ENCODE data around the gene AMY1B. TPM values are rescaled to one million over a fixed set of nuclear protein-coding genes. Genes with fewer than 3 reads are reported as not detected.
"Not testable (repeated sequence)": the region's sequence is repeated elsewhere in the genome, so short reads cannot be mapped to it uniquely, and the experiment has no call there.

AMY1B gene
- polyA plus RNA-seq (not detected in 3 replicates), polyA minus RNA-seq (not detected in 3 replicates)
- not detected for polyA plus RNA-seq (2011; ENCODE audit: low read depth)
- not detected in 2 replicates for polyA plus RNA-seq (2011; cell fraction: cytosol; rRNA removed)
- polyA plus RNA-seq (2011; cell fraction: nucleus; rRNA removed), result not detected in 2 replicates
- not detected in 2 replicates for polyA plus RNA-seq (2012; ENCODE audit: low replicate concordance)
- not detected for polyA minus RNA-seq (2011; cell fraction: cytosol; rRNA and poly(A)+ RNA removed)
- polyA minus RNA-seq (2011; cell fraction: nucleus; rRNA and poly(A)+ RNA removed), result not detected in 2 replicates

DNA sequence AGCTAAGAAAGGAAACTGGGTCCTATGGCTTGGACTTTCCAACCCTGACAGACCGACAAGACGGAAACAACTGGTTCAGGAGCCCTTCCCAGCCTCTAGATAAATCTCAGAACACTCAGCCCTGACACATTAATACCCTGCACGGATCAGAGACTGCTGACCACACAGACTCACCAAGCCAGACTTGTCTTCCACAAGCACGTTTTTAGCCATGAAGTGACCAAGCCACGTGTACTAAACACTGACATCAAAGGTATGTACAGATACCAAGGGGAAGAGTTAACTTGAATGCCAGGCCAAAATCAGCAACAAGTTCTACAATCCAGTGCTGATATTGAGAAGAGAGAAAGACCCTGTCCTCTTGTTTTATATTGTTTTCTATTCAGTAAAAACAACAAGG is at the start of gene AMY1B:
Gene AMY1B (minus strand): TSS at position 101 of the 400 bp plus-strand sequence. CDS start 571 bp downstream, outside the sequence.
- DNase-seq (ENCODE audit: low read depth, low spot score); H4K20me1 ChIP-seq (ENCODE audit: control insufficient read depth, extremely low read depth, insufficient read depth, low read length); H3K36me3 ChIP-seq (ENCODE audit: control insufficient read depth in 2 of 2, extremely low read depth in 1 of 2, insufficient read depth in 2 of 2, low read length in 2 of 2); H2AFZ ChIP-seq (ENCODE audit: control insufficient read depth, low read length); dilution Hi-C loops (cut with MboI; ENCODE audit: extremely low pct_ligation_motif_present, low sequenced_read_pairs); H3K9ac ChIP-seq (ENCODE audit: control insufficient read depth, extremely low read depth, insufficient read depth, low read length); H3K79me2 ChIP-seq (ENCODE audit: control insufficient read depth, insufficient read depth, low read length); H3K27ac ChIP-seq (ENCODE audit: control insufficient read depth, insufficient read depth, low read length); H3K27me3 ChIP-seq (ENCODE audit: control insufficient read depth, extremely low read depth, insufficient read depth, low read length); H3K4me1 ChIP-seq (ENCODE audit: control insufficient read depth, extremely low read depth, insufficient read depth, low read length); H3K4me2 ChIP-seq (ENCODE audit: control insufficient read depth, extremely low read depth, insufficient read depth, low read depth, low read length); H3K9me3 ChIP-seq (ENCODE audit: control insufficient read depth, low read depth, low read length); H3K9me1 ChIP-seq (ENCODE audit: control insufficient read depth, extremely low read depth, insufficient read depth, low read length); FAIRE-seq; H3K4me3 ChIP-seq (ENCODE audit: control insufficient read depth in 2 of 3, extremely low read depth in 1 of 3, insufficient read depth in 2 of 3, low read depth in 1 of 3, low read length in 3 of 3): not testable (repeated sequence)

GRCh38 chr1:103745040-103745439 is 49.0 kb upstream of the AMY1B start:
- H3K27me3 ChIP-seq (ENCODE audit: control insufficient read depth, extremely low read depth, insufficient read depth, low read length); H3K4me3 ChIP-seq (ENCODE audit: control insufficient read depth in 2 of 3, extremely low read depth in 1 of 3, insufficient read depth in 2 of 3, low read depth in 1 of 3, low read length in 3 of 3); H3K9me3 ChIP-seq (ENCODE audit: control insufficient read depth, low read depth, low read length); H2AFZ ChIP-seq (ENCODE audit: control insufficient read depth, low read length); DNase-seq (ENCODE audit: low read depth, low spot score); H3K4me2 ChIP-seq (ENCODE audit: control insufficient read depth, extremely low read depth, insufficient read depth, low read depth, low read length); H3K9me1 ChIP-seq (ENCODE audit: control insufficient read depth, extremely low read depth, insufficient read depth, low read length); H3K36me3 ChIP-seq (ENCODE audit: control insufficient read depth in 2 of 2, extremely low read depth in 1 of 2, insufficient read depth in 2 of 2, low read length in 2 of 2); H3K79me2 ChIP-seq (ENCODE audit: control insufficient read depth, insufficient read depth, low read length); dilution Hi-C loops (cut with MboI; ENCODE audit: extremely low pct_ligation_motif_present, low sequenced_read_pairs); H3K4me1 ChIP-seq (ENCODE audit: control insufficient read depth, extremely low read depth, insufficient read depth, low read length); H3K27ac ChIP-seq (ENCODE audit: control insufficient read depth, insufficient read depth, low read length); H4K20me1 ChIP-seq (ENCODE audit: control insufficient read depth, extremely low read depth, insufficient read depth, low read length); FAIRE-seq; H3K9ac ChIP-seq (ENCODE audit: control insufficient read depth, extremely low read depth, insufficient read depth, low read length): not testable (repeated sequence)

DNA sequence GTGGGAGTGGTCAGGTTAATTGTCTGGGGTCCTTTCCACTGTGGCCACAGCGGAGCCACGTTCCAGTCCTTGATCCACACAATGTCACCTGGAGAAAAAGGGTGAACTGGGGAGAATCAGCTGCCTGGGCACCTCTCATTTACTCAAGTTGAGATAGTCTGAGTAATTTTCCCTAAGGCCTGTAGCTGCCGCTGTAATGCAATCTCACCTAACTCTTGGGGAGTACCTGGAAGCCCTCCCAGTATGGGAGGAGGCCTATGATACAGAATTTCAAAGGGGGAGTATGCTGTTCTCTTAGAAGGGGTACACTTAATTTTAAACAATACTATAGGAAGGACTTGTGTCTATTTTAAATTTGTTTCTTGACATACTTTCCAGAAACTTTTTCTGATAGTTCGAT is 48.4 kb upstream of the AMY1B start:
- dilution Hi-C loops (cut with MboI; ENCODE audit: extremely low pct_ligation_motif_present, low sequenced_read_pairs); FAIRE-seq; H3K9me1 ChIP-seq (ENCODE audit: control insufficient read depth, extremely low read depth, insufficient read depth, low read length); H3K4me3 ChIP-seq (ENCODE audit: control insufficient read depth in 2 of 3, extremely low read depth in 1 of 3, insufficient read depth in 2 of 3, low read depth in 1 of 3, low read length in 3 of 3); H3K27ac ChIP-seq (ENCODE audit: control insufficient read depth, insufficient read depth, low read length); H3K4me2 ChIP-seq (ENCODE audit: control insufficient read depth, extremely low read depth, insufficient read depth, low read depth, low read length); H3K9ac ChIP-seq (ENCODE audit: control insufficient read depth, extremely low read depth, insufficient read depth, low read length); DNase-seq (ENCODE audit: low read depth, low spot score); H4K20me1 ChIP-seq (ENCODE audit: control insufficient read depth, extremely low read depth, insufficient read depth, low read length); H3K4me1 ChIP-seq (ENCODE audit: control insufficient read depth, extremely low read depth, insufficient read depth, low read length); H3K79me2 ChIP-seq (ENCODE audit: control insufficient read depth, insufficient read depth, low read length); H3K27me3 ChIP-seq (ENCODE audit: control insufficient read depth, extremely low read depth, insufficient read depth, low read length); H3K36me3 ChIP-seq (ENCODE audit: control insufficient read depth in 2 of 2, extremely low read depth in 1 of 2, insufficient read depth in 2 of 2, low read length in 2 of 2); H3K9me3 ChIP-seq (ENCODE audit: control insufficient read depth, low read depth, low read length); H2AFZ ChIP-seq (ENCODE audit: control insufficient read depth, low read length): not testable (repeated sequence)

DNA sequence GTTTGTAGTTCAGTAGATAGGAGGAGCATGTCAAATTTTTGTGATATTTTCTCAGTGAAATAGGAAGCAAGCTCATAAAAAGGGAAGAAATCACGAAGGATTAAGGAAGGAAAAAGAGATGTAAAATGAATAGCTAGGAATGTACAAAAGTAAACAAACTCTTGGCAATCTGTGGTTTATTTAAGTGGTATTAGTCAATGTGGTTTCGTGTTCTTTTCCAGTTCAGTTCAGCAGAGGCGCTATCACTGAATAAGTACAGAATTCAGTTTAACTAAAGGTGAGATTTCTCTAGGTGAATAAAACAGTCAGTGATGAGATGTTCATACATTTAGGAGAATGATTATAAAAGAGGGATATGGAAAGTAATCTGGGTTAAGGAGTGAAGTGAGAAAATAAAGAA is 42.0 kb upstream of the AMY1B start:
- FAIRE-seq; H3K9me1 ChIP-seq (ENCODE audit: control insufficient read depth, extremely low read depth, insufficient read depth, low read length): not testable (repeated sequence)

DNA sequence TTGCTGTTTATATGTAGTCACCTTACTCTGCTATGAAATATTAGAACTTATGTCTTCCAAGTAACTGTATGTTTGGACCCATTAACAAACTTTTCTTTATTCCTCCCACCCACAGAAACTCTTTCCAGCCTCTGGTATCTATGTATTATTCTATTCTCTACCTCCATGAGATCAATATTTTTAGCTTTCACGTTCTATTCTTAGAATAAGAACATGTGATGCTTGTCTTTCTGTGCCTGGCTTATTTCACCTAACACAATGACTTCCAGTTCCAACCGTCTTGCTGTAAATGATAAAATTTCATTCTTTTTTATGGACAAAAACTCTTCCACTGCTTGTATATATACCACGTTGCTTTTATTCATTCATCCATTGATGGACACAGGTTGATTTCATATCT is 39.3 kb upstream of the AMY1B start:
- H3K4me2 ChIP-seq (ENCODE audit: control insufficient read depth, extremely low read depth, insufficient read depth, low read depth, low read length); H3K27ac ChIP-seq (ENCODE audit: control insufficient read depth, insufficient read depth, low read length); H3K4me1 ChIP-seq (ENCODE audit: control insufficient read depth, extremely low read depth, insufficient read depth, low read length); H2AFZ ChIP-seq (ENCODE audit: control insufficient read depth, low read length); H3K27me3 ChIP-seq (ENCODE audit: control insufficient read depth, extremely low read depth, insufficient read depth, low read length); H3K9ac ChIP-seq (ENCODE audit: control insufficient read depth, extremely low read depth, insufficient read depth, low read length); H3K9me1 ChIP-seq (ENCODE audit: control insufficient read depth, extremely low read depth, insufficient read depth, low read length); H3K9me3 ChIP-seq (ENCODE audit: control insufficient read depth, low read depth, low read length); H4K20me1 ChIP-seq (ENCODE audit: control insufficient read depth, extremely low read depth, insufficient read depth, low read length); H3K36me3 ChIP-seq (ENCODE audit: control insufficient read depth in 2 of 2, extremely low read depth in 1 of 2, insufficient read depth in 2 of 2, low read length in 2 of 2); FAIRE-seq; DNase-seq (ENCODE audit: low read depth, low spot score); dilution Hi-C loops (cut with MboI; ENCODE audit: extremely low pct_ligation_motif_present, low sequenced_read_pairs); H3K4me3 ChIP-seq (ENCODE audit: control insufficient read depth in 2 of 3, extremely low read depth in 1 of 3, insufficient read depth in 2 of 3, low read depth in 1 of 3, low read length in 3 of 3); H3K79me2 ChIP-seq (ENCODE audit: control insufficient read depth, insufficient read depth, low read length): not testable (repeated sequence)

More for the DNA sequence above, 42.0 kb upstream of the AMY1B start:
- H3K27ac ChIP-seq (ENCODE audit: control insufficient read depth, insufficient read depth, low read length); H3K27me3 ChIP-seq (ENCODE audit: control insufficient read depth, extremely low read depth, insufficient read depth, low read length); H3K9ac ChIP-seq (ENCODE audit: control insufficient read depth, extremely low read depth, insufficient read depth, low read length); H3K79me2 ChIP-seq (ENCODE audit: control insufficient read depth, insufficient read depth, low read length); H3K36me3 ChIP-seq (ENCODE audit: control insufficient read depth in 2 of 2, extremely low read depth in 1 of 2, insufficient read depth in 2 of 2, low read length in 2 of 2); H3K4me1 ChIP-seq (ENCODE audit: control insufficient read depth, extremely low read depth, insufficient read depth, low read length); dilution Hi-C loops (cut with MboI; ENCODE audit: extremely low pct_ligation_motif_present, low sequenced_read_pairs); H2AFZ ChIP-seq (ENCODE audit: control insufficient read depth, low read length); H3K4me2 ChIP-seq (ENCODE audit: control insufficient read depth, extremely low read depth, insufficient read depth, low read depth, low read length); H3K9me3 ChIP-seq (ENCODE audit: control insufficient read depth, low read depth, low read length); H4K20me1 ChIP-seq (ENCODE audit: control insufficient read depth, extremely low read depth, insufficient read depth, low read length); DNase-seq (ENCODE audit: low read depth, low spot score); H3K4me3 ChIP-seq (ENCODE audit: control insufficient read depth in 2 of 3, extremely low read depth in 1 of 3, insufficient read depth in 2 of 3, low read depth in 1 of 3, low read length in 3 of 3): not testable (repeated sequence)
